ENCODE measurements around the gene C10orf67. TPM values are rescaled to one million over a fixed set of nuclear protein-coding genes. Genes with fewer than 3 reads are reported as not detected.
"Not testable (repeated sequence)": the region's sequence is repeated elsewhere in the genome, so short reads cannot be mapped to it uniquely, and the experiment has no call there.

Gene C10orf67
- total RNA-seq, 1 donor from 2014 or later: 0.33 TPM

- H3K27me3 Mint-ChIP-seq (ENCODE audit: low read depth): no peaks in the 10 kb centered on the region
- no peak overlapping the region for H3K27ac Mint-ChIP-seq (ENCODE audit: unreplicated experiment)
- H3K4me1 Mint-ChIP-seq: peaks cover 5% of the 10 kb centered on the region
- no peak overlapping the region for H3K4me3 Mint-ChIP-seq
- H3K9me3 Mint-ChIP-seq: no peaks in the 10 kb centered on the region
- no peak for DNase-seq (ENCODE audit: low read depth, low spot score)
- H3K36me3 Mint-ChIP-seq (ENCODE audit: low read depth): no peaks in the 10 kb centered on the region
- TF ChIP-seq, protein P1, sequence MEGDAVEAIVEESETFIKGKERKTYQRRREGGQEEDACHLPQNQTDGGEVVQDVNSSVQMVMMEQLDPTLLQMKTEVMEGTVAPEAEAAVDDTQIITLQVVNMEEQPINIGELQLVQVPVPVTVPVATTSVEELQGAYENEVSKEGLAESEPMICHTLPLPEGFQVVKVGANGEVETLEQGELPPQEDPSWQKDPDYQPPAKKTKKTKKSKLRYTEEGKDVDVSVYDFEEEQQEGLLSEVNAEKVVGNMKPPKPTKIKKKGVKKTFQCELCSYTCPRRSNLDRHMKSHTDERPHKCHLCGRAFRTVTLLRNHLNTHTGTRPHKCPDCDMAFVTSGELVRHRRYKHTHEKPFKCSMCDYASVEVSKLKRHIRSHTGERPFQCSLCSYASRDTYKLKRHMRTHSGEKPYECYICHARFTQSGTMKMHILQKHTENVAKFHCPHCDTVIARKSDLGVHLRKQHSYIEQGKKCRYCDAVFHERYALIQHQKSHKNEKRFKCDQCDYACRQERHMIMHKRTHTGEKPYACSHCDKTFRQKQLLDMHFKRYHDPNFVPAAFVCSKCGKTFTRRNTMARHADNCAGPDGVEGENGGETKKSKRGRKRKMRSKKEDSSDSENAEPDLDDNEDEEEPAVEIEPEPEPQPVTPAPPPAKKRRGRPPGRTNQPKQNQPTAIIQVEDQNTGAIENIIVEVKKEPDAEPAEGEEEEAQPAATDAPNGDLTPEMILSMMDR (conservative IDR thresholded peaks at IDR 0.05): no peak
Measured at GRCh38 chr10:23367896-23368595, 23.4 kb upstream of the C10orf67 start.

GRCh38 chr10:23365417-23366030 lies 20.9 kb upstream of the C10orf67 start:
- H3K27ac Mint-ChIP-seq (ENCODE audit: unreplicated experiment); DNase-seq (ENCODE audit: low read depth, low spot score); H3K36me3 Mint-ChIP-seq (ENCODE audit: low read depth); H3K27me3 Mint-ChIP-seq (ENCODE audit: low read depth); H3K4me3 Mint-ChIP-seq; H3K9me3 Mint-ChIP-seq; H3K4me1 Mint-ChIP-seq: not testable (repeated sequence)

DNA sequence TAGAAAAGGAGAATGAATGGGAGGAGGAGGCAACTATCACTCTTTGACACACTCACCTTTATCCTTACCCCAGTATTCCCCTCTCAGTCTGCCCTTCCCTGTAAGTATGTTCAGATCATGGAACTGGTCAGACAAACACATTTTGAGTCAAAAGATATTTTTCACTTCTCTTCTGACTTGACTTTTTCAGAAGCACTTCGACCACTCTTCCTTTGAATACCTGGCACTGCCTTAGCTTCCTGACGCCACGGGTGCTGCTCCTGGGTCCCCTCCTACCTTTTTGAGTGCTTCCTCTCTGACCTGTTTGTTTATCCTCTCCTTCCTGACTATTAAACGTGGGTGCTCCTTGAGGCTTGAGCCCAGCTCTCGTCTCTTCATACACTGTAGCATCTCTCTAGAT lies 19.8 kb upstream of the C10orf67 start:
- no peaks in the 10 kb centered on the region for H3K27me3 Mint-ChIP-seq (ENCODE audit: low read depth)
- no peaks in the 10 kb centered on the region for H3K9me3 Mint-ChIP-seq

GRCh38 chr10:23363793-23364135 lies 19.2 kb upstream of the C10orf67 start:
- H3K4me1 Mint-ChIP-seq: no peaks in the 10 kb centered on the region
- H3K27me3 Mint-ChIP-seq (ENCODE audit: low read depth): no peaks in the 10 kb centered on the region
- TF ChIP-seq, protein P1 (conservative IDR thresholded peaks at IDR 0.05): no peak

More for the DNA sequence above, 19.8 kb upstream of the C10orf67 start:
- Mint-ChIP-seq H3K36me3 (ENCODE audit: low read depth) (no peaks in the 10 kb centered on the region), H3K4me1 (no peaks in the 10 kb centered on the region), H3K27ac (ENCODE audit: unreplicated experiment) (no peak overlapping the region), H3K4me3 (no peak overlapping the region)
- TF ChIP-seq, protein P1 (conservative IDR thresholded peaks at IDR 0.05): no peak
- no peak for DNase-seq (ENCODE audit: low read depth, low spot score)

DNA sequence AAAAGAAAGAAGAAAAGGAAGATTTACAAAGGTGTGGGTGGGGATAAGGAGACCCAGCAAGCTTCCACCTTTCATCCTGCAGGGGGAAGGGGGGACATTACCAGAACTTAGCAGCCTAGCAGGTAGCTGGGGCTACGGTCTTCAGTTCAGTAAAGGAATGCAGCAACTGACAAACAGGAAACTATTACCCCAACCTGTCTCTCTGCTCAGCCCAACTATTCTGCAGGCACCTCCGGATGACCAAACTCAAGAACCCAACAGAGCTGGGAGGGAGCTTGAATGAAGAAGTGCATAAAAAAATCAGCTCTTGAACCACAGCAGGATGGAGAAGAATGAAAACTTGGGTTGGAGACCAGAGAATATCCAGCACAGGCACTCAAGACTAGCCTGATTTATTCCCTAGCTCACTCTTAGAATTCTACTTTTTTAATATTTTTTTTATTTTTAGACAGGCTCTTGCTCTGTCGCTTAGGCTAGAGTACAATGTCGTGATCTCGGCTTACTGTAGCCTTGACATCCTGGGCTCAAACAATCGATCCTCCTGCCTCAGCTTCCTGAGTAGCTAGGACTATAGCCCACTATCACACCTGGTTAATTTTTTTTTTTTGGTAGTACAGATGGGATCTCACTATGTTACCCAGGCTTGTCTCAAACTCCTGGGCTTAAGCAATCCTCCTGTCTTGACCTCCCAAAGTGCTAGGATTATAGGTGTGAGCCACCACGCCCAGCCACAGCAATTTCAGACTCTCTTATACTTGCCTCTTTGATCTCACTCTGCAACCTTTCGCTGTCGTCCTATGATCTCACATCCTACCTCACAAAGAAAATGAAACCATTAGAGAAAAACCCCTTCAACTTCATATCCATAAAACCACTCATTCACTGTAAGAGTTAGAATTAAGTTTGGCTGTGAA lies 18.5 kb upstream of the C10orf67 start:
- Mint-ChIP-seq H3K36me3 (ENCODE audit: low read depth) (no peaks in the 10 kb centered on the region), H3K4me3 (no peak overlapping the region), H3K27ac (ENCODE audit: unreplicated experiment) (no peak overlapping the region), H3K27me3 (ENCODE audit: low read depth) (no peaks in the 10 kb centered on the region), H3K9me3 (no peaks in the 10 kb centered on the region), H3K4me1 (no peaks in the 10 kb centered on the region)
- no peak for DNase-seq (ENCODE audit: low read depth, low spot score)
- TF ChIP-seq, protein P1 (conservative IDR thresholded peaks at IDR 0.05): no peak

More at GRCh38 chr10:23363793-23364135, 19.2 kb upstream of the C10orf67 start:
- H3K9me3 Mint-ChIP-seq: no peaks in the 10 kb centered on the region
- H3K36me3 Mint-ChIP-seq (ENCODE audit: low read depth): no peaks in the 10 kb centered on the region
- no peak for DNase-seq (ENCODE audit: low read depth, low spot score)
- H3K4me3 Mint-ChIP-seq: no peak overlapping the region
- no peak overlapping the region for H3K27ac Mint-ChIP-seq (ENCODE audit: unreplicated experiment)
